Measurements from ENCODE around the gene IL26.

DNA sequence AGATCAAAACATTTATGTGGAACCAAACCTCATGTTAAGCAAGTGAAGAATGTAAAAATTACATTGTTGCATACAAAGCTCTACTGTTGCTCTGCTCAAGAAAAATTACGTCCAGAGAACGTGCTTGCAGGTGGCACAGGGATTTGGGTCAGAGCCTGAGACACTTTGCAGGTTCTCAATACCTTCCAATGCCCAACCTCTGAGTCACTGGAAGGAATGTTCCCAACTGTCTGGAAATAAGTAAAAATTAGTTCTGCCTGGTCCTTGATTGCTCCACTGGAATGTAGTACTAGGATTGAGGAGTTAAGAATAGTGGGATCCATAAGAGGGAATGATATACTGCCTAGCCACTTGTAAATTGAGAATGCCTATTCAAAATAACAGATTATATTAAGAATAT is 63.2 kb downstream of the IL26 start:
- TF ChIP-seq, protein P1, sequence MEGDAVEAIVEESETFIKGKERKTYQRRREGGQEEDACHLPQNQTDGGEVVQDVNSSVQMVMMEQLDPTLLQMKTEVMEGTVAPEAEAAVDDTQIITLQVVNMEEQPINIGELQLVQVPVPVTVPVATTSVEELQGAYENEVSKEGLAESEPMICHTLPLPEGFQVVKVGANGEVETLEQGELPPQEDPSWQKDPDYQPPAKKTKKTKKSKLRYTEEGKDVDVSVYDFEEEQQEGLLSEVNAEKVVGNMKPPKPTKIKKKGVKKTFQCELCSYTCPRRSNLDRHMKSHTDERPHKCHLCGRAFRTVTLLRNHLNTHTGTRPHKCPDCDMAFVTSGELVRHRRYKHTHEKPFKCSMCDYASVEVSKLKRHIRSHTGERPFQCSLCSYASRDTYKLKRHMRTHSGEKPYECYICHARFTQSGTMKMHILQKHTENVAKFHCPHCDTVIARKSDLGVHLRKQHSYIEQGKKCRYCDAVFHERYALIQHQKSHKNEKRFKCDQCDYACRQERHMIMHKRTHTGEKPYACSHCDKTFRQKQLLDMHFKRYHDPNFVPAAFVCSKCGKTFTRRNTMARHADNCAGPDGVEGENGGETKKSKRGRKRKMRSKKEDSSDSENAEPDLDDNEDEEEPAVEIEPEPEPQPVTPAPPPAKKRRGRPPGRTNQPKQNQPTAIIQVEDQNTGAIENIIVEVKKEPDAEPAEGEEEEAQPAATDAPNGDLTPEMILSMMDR (IDR thresholded peaks at IDR 0.05) = no peak
- no peak for TF ChIP-seq POLR2A (IDR thresholded peaks at IDR 0.05)
